Muscle of leg (tissue), 11 donors: Measurements from ENCODE around the gene LHCGR. TPM values are rescaled to one million over a fixed set of nuclear protein-coding genes. Genes with fewer than 3 reads are reported as not detected.

Source experiments
- DNase-seq: peaks from one replicate; pipeline ENCODE4 v3.0.0; 2013
- H3K27ac ChIP-seq: one replicate; pipeline ENCODE4 v1.5.1; 2013; ENCODE audit warnings: mild to moderate bottlenecking, low read length, control low read depth
- H3K27me3 ChIP-seq: one replicate; pipeline ENCODE4 v1.6.1; 2013; ENCODE audit warnings: low read length; ENCODE audit not compliant: control insufficient read depth, insufficient read depth
- H3K36me3 ChIP-seq: one replicate; pipeline ENCODE4 v1.6.1; 2013; ENCODE audit warnings: low read length; ENCODE audit not compliant: control insufficient read depth, insufficient read depth
- H3K4me1 ChIP-seq: one replicate; pipeline ENCODE4 v1.6.1; 2013; ENCODE audit warnings: low read length; ENCODE audit not compliant: control insufficient read depth, insufficient read depth
- H3K4me3 ChIP-seq: one replicate; pipeline ENCODE4 v1.5.1; 2013; ENCODE audit warnings: low read length, control low read depth
- H3K9me3 ChIP-seq: replicated peaks from 2 replicates; pipeline ENCODE4 v1.6.1; 2013; ENCODE audit warnings: low read depth, low read length; ENCODE audit not compliant: control insufficient read depth
- WGBS: methylation state at CpG from one replicate; pipeline ENCODE4 v1.1.5; 2013; ENCODE audit warnings: missing lambda C conversion rate; ENCODE audit not compliant: insufficient coverage; 5-methylcytosine and 5-hydroxymethylcytosine counted together
- polyA plus RNA-seq, 8 donors: library from polyadenylated mRNA; unstranded; fragments of 120-200 nt; gene quantifications; one replicate each; pipeline versions ENCODE4 v1.2.1 to v1.2.3, GENCODE V29; 2013; ENCODE audit warnings: inconsistent platforms in 1 of 8, low replicate concordance in 1 of 8; ENCODE audit not compliant: insufficient read length in 8 of 8, insufficient read depth in 1 of 8
- total RNA-seq: library from RNA; stranded (reverse); fragments of 120-200 nt; gene quantifications from one replicate; pipeline ENCODE4 v1.2.4, GENCODE V29; 2013

LHCGR gene
- total and polyA plus RNA-seq, 9 donors: 0.04 to 0.44 (median 0.12) TPM

- WGBS: 88% methylated on average over 2 of the region's 4 CpGs
- no peaks in the 10 kb centered on the region for H3K27me3 ChIP-seq
- H3K36me3 ChIP-seq: no peaks in the 10 kb centered on the region
- DNase-seq: no peak
- no peaks in the 10 kb centered on the region for H3K9me3 ChIP-seq
- H3K27ac ChIP-seq: no peak overlapping the region
- no peak overlapping the region for H3K4me3 ChIP-seq
- H3K4me1 ChIP-seq: peaks cover 4% of the 10 kb centered on the region
These were observed 15.9 kb upstream of the LHCGR start for GRCh38 chr2:48771241-48772014.

GRCh38 chr2:48770181-48770580 lies 14.7 kb upstream of the LHCGR start:
- no peak overlapping the region for H3K4me3 ChIP-seq
- no peaks in the 10 kb centered on the region for H3K27me3 ChIP-seq
- no peak overlapping the region for H3K27ac ChIP-seq
- no CpG with 5 or more reads among the region's 1 CpG for WGBS
- peaks cover 4% of the 10 kb centered on the region for H3K4me1 ChIP-seq
- H3K36me3 ChIP-seq: no peaks in the 10 kb centered on the region
- DNase-seq: no peak
- no peaks in the 10 kb centered on the region for H3K9me3 ChIP-seq

- 94% methylated on average over 2 of the region's 3 CpGs for WGBS
- H3K4me1 ChIP-seq: peaks cover 4% of the 10 kb centered on the region
- no peak overlapping the region for H3K4me3 ChIP-seq
- H3K27me3 ChIP-seq: no peaks in the 10 kb centered on the region
- DNase-seq: peak; percentile 53
- no peaks in the 10 kb centered on the region for H3K36me3 ChIP-seq
- no peaks in the 10 kb centered on the region for H3K9me3 ChIP-seq
- H3K27ac ChIP-seq: no peak overlapping the region
These were observed 13.1 kb upstream of the LHCGR start for GRCh38 chr2:48768669-48769068.

GRCh38 chr2:48767330-48767729 lies 11.8 kb upstream of the LHCGR start:
- 63% methylated on average over 7 of the region's 8 CpGs for WGBS
- Histone ChIP-seq H3K27me3 (no peaks in the 10 kb centered on the region), H3K4me1 (peaks cover 4% of the 10 kb centered on the region), H3K4me3 (no peak overlapping the region), H3K9me3 (no peaks in the 10 kb centered on the region), H3K36me3 (no peaks in the 10 kb centered on the region), H3K27ac (no peak overlapping the region)
- no peak for DNase-seq

GRCh38 chr2:48760826-48761225 lies 5.3 kb upstream of the LHCGR start:
- DNase-seq: no peak
- no peaks in the 10 kb centered on the region for H3K4me1 ChIP-seq
- no peaks in the 10 kb centered on the region for H3K9me3 ChIP-seq
- H3K4me3 ChIP-seq: no peak overlapping the region
- H3K27me3 ChIP-seq: no peaks in the 10 kb centered on the region
- no CpG with 5 or more reads among the region's 3 CpGs for WGBS
- no peak overlapping the region for H3K27ac ChIP-seq
- H3K36me3 ChIP-seq: no peaks in the 10 kb centered on the region

- Histone ChIP-seq H3K27me3 (peaks cover 6% of the 10 kb centered on the region), H3K4me1 (peaks cover 9% of the 10 kb centered on the region), H3K9me3 (no peaks in the 10 kb centered on the region), H3K36me3 (no peaks in the 10 kb centered on the region), H3K4me3 (no peak overlapping the region), H3K27ac (no peak overlapping the region)
- DNase-seq: no peak
- no CpG with 5 or more reads among the region's 1 CpG for WGBS
These were observed 4.2 kb upstream of the LHCGR start for GRCh38 chr2:48759682-48760081.

- no CpG with 5 or more reads among the region's 3 CpGs for whole genome bisulfite sequencing
- Histone ChIP-seq H3K27me3 (peaks cover 7% of the 10 kb centered on the region), H3K4me3 (no peak overlapping the region), H3K27ac (no peak overlapping the region), H3K4me1 (peaks cover 9% of the 10 kb centered on the region), H3K9me3 (no peaks in the 10 kb centered on the region), H3K36me3 (no peaks in the 10 kb centered on the region)
- no peak for DNase-seq
These were observed 765 bp upstream of the LHCGR start for GRCh38 chr2:48756289-48756688.

GRCh38 chr2:48754874-48755273 lies 650 bp downstream of the LHCGR start:
- no peaks in the 10 kb centered on the region for H3K9me3 ChIP-seq
- no peak overlapping the region for H3K27ac ChIP-seq
- H3K36me3 ChIP-seq: no peaks in the 10 kb centered on the region
- DNase-seq: no peak
- 79% methylated on average over 7 of the region's 10 CpGs for WGBS
- no peak overlapping the region for H3K4me3 ChIP-seq
- peaks cover 10% of the 10 kb centered on the region for H3K4me1 ChIP-seq
- H3K27me3 ChIP-seq: peaks cover 7% of the 10 kb centered on the region

- peaks cover 12% of the 10 kb centered on the region for H3K4me1 ChIP-seq
- no peak overlapping the region for H3K4me3 ChIP-seq
- peaks cover 7% of the 10 kb centered on the region for H3K27me3 ChIP-seq
- no CpG with 5 or more reads among the region's 1 CpG for WGBS
- H3K36me3 ChIP-seq: no peaks in the 10 kb centered on the region
- H3K9me3 ChIP-seq: no peaks in the 10 kb centered on the region
- DNase-seq: no peak
- H3K27ac ChIP-seq: no peak overlapping the region
These were observed 2.3 kb downstream of the LHCGR start for GRCh38 chr2:48753228-48753627.

GRCh38 chr2:48750128-48750739 lies 5.3 kb downstream of the LHCGR start:
- Histone ChIP-seq H3K27ac (no peak overlapping the region), H3K9me3 (no peaks in the 10 kb centered on the region), H3K36me3 (no peaks in the 10 kb centered on the region), H3K27me3 (peaks cover 6% of the 10 kb centered on the region), H3K4me1 (peaks cover 9% of the 10 kb centered on the region), H3K4me3 (no peak overlapping the region)
- no peak for DNase-seq
